Measurements from ENCODE around the gene GARS1.
"Not testable (repeated sequence)": the region's sequence is repeated elsewhere in the genome, so short reads cannot be mapped to it uniquely, and the experiment has no call there.

GARS1 gene, protein sequence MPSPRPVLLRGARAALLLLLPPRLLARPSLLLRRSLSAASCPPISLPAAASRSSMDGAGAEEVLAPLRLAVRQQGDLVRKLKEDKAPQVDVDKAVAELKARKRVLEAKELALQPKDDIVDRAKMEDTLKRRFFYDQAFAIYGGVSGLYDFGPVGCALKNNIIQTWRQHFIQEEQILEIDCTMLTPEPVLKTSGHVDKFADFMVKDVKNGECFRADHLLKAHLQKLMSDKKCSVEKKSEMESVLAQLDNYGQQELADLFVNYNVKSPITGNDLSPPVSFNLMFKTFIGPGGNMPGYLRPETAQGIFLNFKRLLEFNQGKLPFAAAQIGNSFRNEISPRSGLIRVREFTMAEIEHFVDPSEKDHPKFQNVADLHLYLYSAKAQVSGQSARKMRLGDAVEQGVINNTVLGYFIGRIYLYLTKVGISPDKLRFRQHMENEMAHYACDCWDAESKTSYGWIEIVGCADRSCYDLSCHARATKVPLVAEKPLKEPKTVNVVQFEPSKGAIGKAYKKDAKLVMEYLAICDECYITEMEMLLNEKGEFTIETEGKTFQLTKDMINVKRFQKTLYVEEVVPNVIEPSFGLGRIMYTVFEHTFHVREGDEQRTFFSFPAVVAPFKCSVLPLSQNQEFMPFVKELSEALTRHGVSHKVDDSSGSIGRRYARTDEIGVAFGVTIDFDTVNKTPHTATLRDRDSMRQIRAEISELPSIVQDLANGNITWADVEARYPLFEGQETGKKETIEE

DNA sequence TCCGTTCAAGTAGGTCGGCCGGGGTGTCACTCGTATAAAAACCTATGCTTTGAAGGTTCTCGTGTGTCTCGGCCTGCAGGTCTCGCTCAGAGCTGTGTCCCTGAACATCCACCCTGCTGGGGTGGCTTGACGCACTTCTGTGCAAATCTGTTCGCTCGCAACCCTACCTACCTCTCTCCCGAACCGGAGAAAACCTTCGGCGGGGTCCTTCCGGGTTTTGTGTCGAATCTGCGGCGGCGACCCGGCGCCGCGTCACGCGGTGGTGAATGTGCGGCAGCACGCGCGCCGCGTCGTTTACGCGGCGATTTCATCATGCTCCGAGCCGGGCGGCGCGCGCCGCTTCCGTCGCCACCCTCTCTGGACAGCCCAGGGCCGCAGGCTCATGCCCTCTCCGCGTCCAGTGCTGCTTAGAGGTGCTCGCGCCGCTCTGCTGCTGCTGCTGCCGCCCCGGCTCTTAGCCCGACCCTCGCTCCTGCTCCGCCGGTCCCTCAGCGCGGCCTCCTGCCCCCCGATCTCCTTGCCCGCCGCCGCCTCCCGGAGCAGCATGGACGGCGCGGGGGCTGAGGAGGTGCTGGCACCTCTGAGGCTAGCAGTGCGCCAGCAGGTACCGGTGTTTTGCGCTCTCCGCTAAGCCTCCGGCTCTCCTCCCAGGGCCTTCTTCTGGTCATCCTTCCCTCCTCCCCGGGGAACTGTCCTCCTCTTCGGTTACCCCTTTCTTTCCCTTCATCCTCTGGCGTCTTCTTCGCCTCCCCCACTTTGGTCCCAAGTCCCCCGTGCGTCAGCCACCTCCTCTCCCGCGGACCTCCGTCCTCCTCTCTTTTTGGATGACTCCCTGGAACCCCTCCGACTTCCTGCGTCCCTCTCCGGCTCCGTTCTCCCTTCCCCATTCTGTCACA, at the start of gene GARS1:
TSS of gene GARS1 (plus strand) at position 339 of the 896 bp plus-strand sequence. CDS start at position 383, 44 bp downstream.
- peak; percentile 91 for DNase-seq

DNA sequence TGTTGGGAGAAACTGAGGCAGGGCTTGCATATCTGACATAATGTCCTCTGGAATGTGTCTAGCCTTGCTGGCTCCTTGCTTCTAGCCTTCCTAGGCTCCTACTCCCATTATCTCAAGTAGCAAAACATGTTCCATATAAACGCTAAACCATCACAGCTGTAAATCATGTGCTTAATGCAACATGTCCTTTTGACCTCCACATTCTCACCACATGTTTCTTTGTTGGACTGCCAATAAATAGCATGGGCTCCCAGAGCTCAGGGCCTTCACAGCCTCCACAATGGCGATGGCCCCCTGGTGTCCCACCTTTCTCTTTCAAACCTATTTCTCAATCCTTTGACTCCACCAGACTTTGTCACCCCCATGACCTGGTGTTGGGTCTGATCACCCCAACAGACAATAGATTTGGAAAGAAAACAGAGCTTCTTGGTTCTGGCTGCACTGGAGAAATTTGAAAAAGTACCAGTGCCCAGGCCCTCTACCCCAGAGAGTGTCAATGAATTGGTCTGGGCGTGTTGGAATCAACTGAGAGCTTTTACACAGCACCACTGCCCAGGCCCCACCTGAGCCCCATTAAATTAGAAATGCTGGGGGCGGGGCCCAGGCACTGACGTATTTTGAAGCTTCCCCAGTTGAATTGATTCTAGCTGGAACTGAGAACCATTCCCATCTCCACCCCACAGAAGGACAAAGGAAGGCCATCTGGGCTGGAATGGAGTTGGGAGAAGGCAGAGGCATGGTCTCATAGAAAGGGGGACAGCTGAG, 48.7 kb upstream of the GARS1 start:
- DNase-seq, result no peak

DNA sequence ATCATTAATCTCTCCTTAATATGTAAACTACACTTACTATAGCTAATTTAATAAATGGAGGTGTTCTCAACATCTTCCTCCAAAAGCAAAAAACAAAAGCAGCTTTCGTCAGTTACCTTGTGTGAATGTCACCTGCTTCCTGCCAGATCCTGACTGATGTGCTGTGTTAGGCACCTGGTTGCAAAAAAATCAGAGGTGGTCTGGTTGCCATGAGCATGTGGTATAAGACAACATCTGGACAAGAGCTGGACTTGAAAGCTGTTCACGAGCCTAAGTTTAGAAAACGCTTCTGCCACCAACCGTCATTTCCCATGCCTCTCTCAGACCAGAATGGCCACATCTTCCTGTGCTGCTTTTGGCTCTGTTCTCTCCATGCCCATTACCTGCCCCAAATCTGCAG, 48.1 kb upstream of the GARS1 start:
- DNase-seq, result no peak

DNA sequence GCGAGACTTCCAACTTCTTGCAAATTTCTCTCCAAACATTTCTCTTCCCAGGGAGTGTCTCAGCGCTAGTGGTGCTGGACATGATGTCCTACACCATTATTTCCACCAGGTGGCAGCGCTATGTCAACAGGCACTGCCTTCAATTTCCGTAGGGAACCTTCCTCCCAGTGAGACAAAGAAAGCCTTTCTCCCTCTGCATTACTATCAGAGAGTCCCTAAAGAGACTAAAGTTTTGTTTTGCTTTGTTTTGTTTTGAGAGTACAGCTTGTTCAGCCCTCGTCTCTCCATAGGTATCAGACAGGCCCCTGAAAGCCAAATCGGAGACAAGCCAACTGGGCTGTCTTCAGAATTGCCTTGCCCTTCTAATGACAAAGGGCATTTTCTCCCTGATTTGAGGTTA, 45.8 kb upstream of the GARS1 start:
- DNase-seq, result peak; percentile 76

DNA sequence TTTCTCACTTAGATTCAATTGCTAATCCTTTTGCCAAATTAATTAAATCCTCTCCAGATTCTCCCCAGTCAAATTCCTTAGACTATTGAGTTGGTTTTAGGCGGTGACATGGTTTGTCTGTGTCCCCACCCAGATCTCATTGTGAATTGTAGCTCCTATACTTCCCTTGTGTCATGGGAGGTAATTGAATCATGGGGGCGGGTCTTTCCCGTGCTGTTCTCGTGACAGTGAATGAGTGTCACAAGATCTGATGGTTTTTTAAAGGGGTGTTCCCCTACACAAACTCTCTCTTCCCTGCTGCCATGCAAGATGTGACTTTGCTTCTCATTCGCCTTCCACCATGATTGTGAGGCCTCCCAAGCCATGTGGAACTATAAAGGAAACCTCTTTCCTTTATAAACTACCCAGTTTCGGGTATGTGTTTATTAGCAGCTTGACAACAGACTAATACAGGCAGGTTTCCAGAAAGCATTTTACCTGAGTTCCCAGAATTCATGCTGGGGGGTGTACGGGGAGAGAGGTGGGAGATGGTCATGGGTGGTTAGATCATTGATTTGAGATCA, 44.7 kb upstream of the GARS1 start:
- peak; percentile 7 for DNase-seq

DNA sequence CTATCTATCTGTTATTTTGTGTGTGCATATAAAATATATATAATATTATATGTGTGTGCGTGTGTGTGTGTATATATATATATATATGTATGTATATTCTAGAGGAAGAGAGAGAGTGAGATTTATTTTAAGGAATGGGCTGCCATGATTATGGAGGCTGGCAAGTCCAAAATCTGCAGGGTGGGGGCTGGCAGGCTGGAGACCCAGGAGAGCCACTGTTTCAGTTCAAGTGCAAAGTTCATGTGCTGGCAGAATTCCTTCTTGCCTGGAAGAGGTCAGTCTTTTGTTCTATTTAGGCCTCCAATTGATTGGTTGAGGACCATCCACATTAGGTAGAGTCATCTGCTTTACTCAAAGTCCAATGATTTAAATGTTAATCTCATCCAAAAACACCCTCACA, 42.3 kb upstream of the GARS1 start:
- no peak for DNase-seq

DNA sequence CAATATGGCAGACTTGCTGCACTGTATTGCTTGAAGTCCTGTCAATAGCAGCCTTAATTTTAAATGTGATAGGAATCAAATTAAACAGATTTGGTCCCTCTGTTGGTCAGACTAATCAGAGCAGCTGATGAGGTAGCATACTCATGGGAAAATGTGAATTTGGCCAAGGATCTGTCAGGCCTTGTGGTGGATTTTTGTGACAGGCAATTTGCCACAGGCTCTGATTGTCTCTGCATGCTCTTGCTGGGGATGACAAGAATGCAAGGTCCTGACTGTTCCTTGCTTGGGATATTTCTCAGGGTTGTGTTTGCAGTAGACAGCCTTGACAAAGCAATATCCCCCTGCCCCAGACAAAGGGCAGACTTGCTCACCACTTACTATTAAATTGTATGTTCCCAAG, 41.5 kb upstream of the GARS1 start:
- no peak for DNase-seq

DNA sequence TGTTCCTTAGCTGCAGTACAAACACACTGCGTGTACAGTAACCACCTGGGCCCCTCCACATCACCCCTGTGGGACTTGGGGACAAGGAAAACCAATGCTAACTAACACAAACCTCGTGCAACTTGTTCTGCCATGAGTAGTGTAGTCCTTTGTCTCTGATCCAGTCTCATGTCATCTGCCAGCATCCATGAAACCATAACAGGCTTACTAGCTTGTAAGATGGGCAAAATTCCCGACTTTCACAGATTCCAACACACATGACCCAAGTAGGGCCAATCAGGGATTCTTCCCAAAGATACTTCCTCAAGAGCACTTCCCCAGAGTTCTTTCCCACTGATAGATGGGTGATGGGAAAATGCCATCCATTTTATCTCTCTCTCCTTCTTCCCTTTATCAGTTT, 41.1 kb upstream of the GARS1 start:
- DNase-seq, result no peak

DNA sequence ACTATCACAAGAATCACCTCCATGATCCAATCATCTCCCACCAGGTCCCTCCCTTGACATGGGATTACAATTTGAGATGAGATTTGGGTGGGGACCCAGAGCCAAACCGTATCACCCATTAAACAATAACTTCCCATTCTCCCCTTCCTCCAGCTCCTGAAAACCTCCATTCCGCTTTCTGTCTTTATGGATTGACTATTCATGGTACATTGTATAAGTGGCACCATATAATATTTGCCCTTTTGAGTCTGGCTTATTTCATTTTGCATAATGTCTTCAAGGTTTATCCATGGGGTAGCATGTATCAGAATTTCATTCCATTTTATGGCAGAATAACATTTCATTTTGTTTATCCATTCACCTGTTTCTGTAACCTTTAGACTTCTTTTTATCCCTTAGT, 39.2 kb upstream of the GARS1 start:
- no peak for DNase-seq

DNA sequence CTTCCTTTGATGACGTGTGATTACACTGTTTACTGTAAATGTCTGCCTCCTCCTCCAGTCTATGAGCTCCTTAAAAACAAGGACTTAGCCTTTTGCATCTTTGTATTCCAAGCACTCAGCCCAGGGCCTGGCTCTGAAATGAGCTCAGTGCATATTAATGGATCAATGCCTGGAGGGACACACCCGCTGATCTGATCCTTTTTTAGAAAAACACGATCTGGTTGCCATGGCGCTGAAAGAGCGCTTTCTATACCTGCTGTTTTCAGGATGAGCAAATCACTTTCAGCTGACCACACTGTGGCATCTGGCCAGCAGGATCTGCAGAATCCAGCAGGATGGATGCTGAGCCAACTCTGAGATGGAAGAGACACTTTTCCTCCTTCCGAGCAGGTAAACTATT, 37.8 kb upstream of the GARS1 start:
- DNase-seq, result no peak

DNA sequence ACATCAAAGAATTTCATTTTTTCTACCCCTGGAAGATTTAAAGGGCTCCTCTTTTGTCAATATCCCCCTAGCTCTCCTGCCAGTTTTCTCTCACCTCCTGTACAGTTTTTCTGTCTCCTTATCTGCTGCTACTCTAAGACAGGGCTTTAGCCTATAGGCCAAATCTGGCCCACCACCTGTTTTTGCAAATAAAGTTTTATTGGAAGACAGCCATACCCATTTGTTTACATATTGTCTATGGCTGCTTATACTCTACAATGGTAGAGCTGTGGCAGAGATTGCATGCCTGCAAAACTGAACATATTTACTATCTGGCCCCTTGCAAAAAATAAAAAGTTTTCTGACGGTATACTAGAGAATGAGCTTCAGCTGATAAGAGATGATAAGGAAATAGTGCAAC, 37.4 kb upstream of the GARS1 start:
- DNase-seq, result no peak

DNA sequence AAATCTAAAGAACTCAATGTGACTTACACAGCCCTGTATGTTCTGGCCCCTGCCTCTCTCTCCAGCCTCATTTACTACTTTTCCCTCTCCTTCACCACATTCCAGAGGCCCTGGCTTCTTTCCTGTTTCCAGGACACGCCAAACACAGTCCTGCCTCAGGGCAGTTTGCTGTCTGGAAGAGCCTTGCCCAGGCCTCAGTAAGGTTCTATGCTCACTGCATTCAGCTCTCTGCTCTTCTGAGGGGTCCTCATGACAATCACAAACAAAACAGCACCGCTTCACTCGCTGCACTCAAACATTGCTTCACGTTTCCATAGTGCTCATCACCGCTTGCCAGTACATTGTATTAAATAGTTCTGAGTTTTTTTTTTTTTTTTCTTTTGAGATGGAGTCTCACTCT, 35.1 kb upstream of the GARS1 start:
- no peak for DNase-seq

DNA sequence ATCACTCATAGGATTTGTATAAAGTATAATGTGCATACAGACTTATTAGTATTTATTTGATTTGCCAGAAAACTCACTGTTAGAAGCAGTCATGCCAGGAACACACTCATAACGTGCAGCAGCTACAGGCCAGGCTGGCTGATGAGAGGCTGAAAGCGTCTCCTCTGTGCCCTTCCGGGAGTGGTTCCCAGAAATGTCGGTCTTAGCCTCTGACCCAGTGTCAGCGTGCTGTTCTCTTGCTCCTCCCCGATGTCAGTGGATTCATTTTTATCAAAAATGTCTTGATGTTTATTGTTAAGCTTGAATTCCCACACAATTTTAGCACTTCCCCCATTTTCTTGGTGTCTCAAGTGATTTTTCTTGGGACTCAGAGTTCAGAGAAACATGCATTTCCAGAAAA, 33.3 kb upstream of the GARS1 start:
- DNase-seq, result no peak

DNA sequence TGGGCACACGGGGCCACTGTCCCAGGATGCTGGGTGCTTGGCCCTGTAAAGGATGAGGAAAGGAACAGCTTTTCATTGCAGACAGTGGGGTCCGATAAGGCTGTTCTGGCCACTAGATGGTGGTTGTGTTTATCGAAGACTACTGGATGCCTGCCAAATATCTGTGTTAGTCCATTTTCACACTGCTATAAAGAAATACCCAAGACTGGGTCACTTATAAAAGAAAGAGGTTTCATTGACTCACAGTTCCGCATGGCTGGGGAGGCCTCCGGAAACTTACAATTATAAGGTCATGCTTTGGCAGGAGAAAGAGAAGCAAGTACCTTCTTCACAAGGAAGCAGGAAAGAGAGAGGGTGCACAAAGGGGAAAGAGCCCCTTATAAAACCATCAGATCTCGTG, 32.2 kb upstream of the GARS1 start:
- DNase-seq, result peak; percentile 82

DNA sequence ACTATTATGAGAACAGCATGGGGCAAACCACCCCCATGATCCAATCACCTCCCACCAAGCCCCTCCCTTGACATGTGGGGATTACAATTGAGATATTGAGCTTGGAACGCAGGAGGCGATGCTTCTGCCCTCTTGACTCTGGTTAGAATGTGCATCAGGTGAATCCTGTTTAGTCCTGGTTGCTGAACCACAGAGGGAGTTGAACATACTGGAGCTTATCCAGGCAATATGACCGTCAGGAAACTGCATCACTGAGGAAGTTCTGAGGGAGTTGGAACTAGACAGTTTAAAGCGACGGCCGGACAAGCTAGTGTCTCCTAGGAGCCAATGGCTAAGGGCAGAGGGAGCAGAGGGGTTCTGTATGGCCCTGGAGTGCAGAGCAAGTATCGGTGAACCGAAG, 31.8 kb upstream of the GARS1 start:
- no peak for DNase-seq

DNA sequence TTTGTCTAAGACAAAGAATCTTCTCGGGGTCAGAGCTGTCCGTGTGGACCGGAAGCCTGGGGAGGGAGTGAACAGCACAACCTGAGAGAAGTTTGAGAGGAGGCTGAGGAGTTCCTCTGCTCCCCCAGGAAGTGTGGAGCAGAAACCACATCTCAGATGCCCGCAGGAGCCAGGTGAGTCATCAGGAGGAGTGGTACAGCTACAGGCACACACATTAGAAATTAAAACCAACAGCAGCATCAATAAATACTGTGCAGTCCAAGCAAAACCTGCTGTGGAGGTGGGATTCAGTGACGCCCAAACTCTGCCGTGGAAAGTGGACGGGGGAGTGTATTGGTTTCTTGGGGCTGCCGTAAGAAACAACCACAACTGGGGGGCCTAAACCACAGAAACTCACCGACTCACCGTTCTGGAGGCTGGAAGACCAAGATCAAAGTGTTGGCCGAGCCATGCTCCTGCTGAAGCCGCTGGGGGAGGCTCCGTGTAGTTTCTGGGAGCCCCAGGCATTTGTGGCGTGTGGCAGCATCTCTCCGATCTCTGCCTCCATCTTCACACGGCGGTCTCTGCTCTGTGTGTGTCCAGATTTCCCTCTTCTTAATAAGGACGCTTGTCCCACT, 31.2 kb upstream of the GARS1 start:
- DNase-seq, result no peak

DNA sequence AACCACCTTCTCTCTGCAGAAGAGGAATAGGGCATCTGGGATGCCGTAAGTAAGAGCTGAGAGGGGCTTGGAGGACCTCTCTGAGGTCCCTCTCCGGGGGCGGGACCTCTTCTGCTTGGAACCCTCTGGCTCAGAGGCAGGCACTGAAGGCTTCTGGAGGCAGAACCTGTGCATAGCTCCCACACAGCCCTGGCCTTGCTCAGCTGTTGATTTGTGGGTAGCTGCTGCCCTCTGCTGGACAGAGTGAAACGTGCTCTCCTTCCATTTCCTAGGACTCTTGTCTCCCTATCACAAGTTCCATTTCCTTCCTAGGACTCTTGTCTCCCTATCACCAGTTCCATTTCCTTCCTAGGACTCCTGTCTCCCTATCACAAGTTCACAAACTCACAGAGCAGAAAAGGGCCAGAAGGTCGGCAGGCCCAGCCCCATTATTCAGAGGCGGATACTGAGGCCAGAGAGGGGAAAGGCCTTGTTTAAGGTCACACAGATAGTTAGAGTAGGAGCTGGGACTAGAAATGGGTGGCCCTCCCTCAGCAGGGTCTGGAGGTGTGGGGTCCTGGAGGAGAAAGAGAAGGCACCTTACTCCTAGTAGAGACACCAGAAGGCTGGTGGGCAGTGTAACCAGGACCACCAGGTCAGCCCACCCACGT, 30.3 kb upstream of the GARS1 start:
- DNase-seq, result peak; percentile 90

DNA sequence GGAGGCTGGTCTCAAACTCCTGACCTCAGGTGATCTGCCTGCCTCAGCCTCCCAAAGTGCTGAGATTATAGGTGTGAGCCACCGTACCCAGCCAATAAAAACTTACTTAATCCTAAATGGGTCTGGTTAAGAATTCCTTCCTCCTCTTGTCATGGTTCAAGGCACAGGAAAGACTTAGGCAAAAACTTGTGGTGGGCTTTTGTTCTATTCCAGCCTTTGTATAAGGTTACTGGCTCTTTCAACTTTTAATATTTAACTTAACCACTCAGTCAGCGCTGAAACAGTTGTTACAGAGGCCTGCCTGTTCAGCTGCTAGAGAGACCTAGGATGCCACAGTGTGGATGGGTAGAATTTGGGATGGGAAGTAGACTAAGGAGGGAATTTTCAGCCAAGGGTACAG, 28.1 kb upstream of the GARS1 start:
- no peak for DNase-seq

DNA sequence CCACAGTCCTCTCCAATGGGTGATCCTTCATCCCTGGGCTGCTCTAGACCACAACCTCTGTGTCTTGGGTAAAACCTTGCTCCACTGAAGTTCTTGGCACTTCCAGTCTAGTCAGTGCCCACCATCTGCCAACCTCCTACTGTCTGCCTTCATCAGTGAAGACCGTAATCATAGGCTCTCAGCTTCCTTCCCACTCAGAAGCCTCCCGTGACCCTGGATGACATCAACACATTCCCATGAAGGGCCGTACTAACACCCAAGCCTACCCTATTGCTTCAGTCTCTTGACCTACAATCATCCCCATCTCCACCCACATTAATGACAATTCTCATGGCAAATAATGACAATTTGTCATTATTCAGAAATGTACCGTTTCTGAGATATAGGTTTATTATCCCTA, 27.6 kb upstream of the GARS1 start:
- DNase-seq, result no peak

DNA sequence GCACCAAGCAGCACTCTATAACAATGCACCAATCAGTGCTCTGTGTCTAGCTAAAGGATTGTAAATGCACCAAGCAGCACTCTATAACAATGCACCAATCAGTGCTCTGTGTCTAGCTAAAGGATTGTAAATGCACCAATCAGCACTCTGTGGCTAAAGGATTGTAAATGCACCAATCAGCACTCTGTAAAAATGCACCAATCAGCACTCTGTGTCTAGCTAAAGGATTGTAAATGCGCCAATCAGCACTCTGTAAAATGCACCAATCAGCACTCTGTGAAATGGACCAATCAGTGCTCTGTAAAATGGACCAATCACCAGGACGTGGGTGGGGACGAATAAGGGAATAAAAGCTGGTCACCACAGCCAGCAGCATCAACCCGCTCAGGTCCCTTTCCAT, 24.4 kb upstream of the GARS1 start:
- not testable (repeated sequence) for DNase-seq

DNA sequence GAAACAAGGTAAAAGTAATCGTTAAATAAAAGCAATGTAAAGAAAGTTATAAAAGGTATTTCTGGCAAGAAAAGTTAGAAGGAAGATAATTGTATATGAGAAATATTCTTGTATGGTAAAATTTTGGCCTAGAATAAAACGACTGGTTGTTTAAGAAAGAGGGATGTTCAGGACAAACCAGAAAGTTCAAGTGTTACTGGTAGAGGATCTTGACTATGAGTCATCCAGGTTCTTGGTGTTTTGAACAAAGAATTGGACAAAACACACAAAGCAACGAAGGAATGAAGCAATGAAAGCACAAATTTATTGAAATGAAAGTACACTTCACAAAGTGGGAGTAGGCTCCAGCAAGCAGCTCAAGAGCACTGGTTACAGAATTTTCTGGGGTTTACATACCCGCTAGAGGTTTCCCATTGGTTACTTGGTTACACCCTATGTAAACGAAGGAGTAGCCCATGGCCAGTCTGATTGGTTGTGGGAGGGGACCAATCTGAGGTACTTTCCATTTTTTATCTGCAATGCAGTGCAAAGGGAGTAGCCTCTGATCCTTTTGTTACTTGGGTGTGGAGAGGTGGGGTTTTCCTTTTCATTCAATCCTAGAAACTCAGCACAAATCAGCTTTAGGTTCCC, 22.4 kb upstream of the GARS1 start:
- DNase-seq, result peak; percentile 54
